ENCODE data around the gene PDE9A.

DNA sequence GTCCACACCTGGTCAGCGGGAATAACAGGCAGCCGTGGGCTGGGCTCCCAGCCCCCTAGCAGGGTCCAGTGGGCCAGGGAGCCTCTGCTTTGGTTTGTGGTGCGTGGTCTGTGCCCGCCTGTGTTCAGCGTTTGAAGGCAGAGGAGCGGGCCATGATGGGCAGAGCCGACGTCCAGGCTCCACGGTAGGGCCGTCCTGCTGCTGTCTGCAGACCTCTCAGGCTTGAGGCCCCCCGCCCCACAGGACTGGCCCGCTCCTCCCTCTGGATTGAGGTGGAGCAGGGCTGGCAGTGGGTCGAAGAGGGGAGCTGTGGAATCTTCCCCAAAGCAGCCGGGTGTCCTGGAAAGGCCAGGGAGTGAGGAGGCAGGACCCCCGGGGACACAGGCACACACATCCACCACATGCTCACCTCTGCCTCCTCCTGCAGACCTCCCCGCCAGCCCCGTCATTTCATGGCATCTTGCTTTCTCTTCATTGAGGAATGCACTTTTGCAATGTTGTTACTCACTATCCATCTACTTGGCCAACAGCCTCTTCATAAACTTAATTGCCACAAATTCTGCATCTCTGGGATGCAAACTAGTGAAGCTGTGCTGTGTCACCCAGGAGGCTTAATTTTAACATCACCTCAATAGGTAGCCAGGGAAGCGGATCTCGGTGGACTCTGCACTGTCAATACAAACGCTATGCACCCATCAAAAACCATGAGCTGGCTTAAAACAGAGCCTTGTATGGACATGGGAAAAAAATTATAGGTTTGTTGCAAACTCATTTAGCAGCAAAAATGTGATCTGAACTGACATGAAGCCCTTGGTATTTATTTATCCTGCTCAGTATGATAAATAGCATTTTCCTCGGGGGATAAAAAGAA, 85.9 kb downstream of the PDE9A start:
- TF ChIP-seq HDAC2 (IDR thresholded peaks at IDR 0.05) (no peak), ZSCAN20 (CRISPR knock-in tag; IDR thresholded peaks at IDR 0.05) (no peak), RARB (CRISPR knock-in tag; IDR thresholded peaks at IDR 0.05) (no peak), NR3C1 (IDR thresholded peaks at IDR 0.05) (no peak), POLR2AphosphoS2 (conservative IDR thresholded peaks at IDR 0.05; ENCODE audit: low read length) (no peak), RAD21 (conservative IDR thresholded peaks at IDR 0.05 in 1 of 2, IDR thresholded peaks at IDR 0.05 in 1 of 2) (no peak), EHF (CRISPR knock-in tag; IDR thresholded peaks at IDR 0.05) (no peak)
- TF ChIP-seq, protein P1, sequence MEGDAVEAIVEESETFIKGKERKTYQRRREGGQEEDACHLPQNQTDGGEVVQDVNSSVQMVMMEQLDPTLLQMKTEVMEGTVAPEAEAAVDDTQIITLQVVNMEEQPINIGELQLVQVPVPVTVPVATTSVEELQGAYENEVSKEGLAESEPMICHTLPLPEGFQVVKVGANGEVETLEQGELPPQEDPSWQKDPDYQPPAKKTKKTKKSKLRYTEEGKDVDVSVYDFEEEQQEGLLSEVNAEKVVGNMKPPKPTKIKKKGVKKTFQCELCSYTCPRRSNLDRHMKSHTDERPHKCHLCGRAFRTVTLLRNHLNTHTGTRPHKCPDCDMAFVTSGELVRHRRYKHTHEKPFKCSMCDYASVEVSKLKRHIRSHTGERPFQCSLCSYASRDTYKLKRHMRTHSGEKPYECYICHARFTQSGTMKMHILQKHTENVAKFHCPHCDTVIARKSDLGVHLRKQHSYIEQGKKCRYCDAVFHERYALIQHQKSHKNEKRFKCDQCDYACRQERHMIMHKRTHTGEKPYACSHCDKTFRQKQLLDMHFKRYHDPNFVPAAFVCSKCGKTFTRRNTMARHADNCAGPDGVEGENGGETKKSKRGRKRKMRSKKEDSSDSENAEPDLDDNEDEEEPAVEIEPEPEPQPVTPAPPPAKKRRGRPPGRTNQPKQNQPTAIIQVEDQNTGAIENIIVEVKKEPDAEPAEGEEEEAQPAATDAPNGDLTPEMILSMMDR (IDR thresholded peaks at IDR 0.05) = no peak
- TF ChIP-seq, protein P2, sequence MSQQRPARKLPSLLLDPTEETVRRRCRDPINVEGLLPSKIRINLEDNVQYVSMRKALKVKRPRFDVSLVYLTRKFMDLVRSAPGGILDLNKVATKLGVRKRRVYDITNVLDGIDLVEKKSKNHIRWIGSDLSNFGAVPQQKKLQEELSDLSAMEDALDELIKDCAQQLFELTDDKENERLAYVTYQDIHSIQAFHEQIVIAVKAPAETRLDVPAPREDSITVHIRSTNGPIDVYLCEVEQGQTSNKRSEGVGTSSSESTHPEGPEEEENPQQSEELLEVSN (IDR thresholded peaks at IDR 0.05; ENCODE audit: borderline replicate concordance, low read depth) = no peak
- TF ChIP-seq, protein P3, sequence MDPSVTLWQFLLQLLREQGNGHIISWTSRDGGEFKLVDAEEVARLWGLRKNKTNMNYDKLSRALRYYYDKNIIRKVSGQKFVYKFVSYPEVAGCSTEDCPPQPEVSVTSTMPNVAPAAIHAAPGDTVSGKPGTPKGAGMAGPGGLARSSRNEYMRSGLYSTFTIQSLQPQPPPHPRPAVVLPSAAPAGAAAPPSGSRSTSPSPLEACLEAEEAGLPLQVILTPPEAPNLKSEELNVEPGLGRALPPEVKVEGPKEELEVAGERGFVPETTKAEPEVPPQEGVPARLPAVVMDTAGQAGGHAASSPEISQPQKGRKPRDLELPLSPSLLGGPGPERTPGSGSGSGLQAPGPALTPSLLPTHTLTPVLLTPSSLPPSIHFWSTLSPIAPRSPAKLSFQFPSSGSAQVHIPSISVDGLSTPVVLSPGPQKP (IDR thresholded peaks at IDR 0.05; ENCODE audit: low read depth, low read length) = no peak

Measured in A549 (cell line).